Measurements from ENCODE around the gene TMEM143.
"Not testable (repeated sequence)": the region's sequence is repeated elsewhere in the genome, so short reads cannot be mapped to it uniquely, and the experiment has no call there.

TMEM143 gene

DNA sequence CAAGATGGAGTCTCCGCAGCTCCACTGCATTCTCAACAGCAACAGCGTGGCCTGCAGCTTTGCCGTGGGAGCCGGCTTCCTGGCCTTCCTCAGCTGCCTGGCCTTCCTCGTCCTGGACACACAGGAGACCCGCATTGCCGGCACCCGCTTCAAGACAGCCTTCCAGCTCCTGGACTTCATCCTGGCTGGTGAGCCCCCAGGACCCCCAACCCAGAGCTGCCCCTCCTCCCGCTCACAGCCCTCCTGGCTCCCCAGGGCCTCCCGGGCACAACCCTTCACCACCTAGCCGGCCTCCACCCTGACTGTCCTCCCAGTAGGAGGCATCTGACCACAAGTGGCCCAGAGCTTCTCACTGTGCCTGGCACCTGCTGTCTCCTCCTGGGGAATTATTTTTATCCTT, 9.8 kb upstream of the TMEM143 start:
- H3K4me1 Mint-ChIP-seq (ENCODE audit: low read depth), result no peaks in the 10 kb centered on the region
- no peaks in the 10 kb centered on the region for H3K36me3 Mint-ChIP-seq (ENCODE audit: low read depth)
- no peaks in the 10 kb centered on the region for H3K9me3 Mint-ChIP-seq
- H3K4me3 Mint-ChIP-seq, result no peak overlapping the region
- no peaks in the 10 kb centered on the region for H3K27me3 Mint-ChIP-seq (ENCODE audit: low read depth)
- no peak overlapping the region for H3K27ac Mint-ChIP-seq

DNA sequence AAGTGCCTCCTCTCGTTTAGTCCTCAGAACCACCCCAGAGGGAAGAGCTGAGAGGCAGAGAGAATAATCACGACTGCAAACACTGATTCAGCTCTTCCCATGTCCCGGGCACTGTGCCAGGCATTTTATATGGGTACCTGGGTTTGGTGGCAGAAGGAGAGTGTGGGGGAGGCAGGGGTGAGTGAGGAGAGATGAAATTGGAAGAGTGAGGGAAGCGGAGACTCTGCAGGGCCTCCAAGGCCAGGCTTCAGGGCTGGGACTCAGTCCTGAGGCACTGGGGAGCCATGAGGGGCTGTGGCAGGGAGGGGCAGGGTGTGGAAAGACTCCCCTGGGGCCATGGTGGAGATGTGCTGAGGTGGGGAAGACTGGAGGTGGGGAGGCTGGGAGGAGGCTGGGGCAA, 9.2 kb upstream of the TMEM143 start:
- Mint-ChIP-seq H3K36me3 (ENCODE audit: low read depth) (no peaks in the 10 kb centered on the region), H3K4me1 (ENCODE audit: low read depth) (no peaks in the 10 kb centered on the region), H3K27me3 (ENCODE audit: low read depth) (no peaks in the 10 kb centered on the region), H3K4me3 (no peak overlapping the region), H3K9me3 (no peaks in the 10 kb centered on the region), H3K27ac (no peak overlapping the region)

DNA sequence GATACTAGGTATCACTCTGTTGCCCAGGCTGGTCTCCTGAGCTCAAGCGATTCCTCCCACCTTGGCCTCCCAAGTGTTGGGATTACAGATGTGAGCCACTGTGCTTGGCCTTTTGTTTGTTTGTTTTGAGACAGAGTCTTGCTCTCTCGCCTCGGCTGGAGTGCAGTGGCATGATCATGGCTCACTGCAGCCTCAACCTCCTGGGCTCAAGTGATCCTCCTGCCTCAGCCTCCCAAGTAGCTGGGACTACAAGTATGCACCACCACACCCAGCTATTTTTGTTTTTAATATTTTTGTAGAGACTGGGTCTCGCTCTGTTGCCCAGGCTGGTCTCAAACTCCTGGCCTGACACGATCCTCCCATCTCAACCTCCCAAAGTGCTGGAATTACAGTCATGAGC, 8.0 kb upstream of the TMEM143 start:
- H3K9me3 Mint-ChIP-seq; H3K4me1 Mint-ChIP-seq (ENCODE audit: low read depth); H3K4me3 Mint-ChIP-seq; H3K27ac Mint-ChIP-seq; H3K27me3 Mint-ChIP-seq (ENCODE audit: low read depth); H3K36me3 Mint-ChIP-seq (ENCODE audit: low read depth): not testable (repeated sequence)

DNA sequence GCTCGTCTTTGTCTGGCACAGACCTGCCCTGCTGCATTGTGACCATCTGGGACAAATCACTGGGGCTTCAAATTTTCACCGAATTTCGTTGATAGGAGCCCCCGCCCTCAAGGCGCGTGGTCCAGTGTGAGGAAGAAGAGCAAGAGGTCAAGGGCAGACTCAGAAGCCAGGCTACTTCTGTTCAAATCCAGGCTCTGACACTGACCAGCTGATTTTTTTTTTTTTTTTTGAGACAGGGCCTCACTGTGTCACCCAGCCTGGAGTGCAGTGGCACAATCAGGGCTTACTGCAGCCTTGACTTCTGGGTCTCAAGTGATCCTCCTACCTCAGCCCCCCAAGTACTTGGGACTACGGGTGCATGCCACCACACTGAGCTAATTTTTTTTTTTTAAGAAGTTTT, 7.6 kb upstream of the TMEM143 start:
- Mint-ChIP-seq H3K4me3 (no peak overlapping the region), H3K4me1 (ENCODE audit: low read depth) (no peaks in the 10 kb centered on the region), H3K36me3 (ENCODE audit: low read depth) (no peaks in the 10 kb centered on the region), H3K27me3 (ENCODE audit: low read depth) (no peaks in the 10 kb centered on the region), H3K27ac (no peak overlapping the region), H3K9me3 (no peaks in the 10 kb centered on the region)

DNA sequence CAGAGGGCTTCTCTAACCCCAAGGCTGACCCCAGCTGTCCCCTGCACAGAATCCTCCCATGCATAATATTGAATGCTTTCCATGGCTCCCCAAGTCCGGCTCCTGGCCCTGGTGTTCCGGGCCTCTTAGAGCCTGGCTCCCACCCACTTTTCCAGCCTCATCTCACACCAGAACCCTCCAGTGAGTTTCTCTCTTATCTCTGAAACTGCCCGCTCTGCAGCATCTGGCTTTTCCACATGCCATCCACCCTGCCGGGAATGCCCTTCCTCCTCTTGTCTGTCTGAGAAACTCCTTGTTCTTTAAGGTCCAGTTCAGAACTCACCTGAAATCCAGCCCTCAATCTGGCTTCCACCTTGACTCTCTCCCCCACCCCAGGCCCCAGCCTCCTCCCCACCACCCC, 7.2 kb upstream of the TMEM143 start:
- Mint-ChIP-seq H3K27me3 (ENCODE audit: low read depth) (no peaks in the 10 kb centered on the region), H3K4me3 (no peak overlapping the region), H3K4me1 (ENCODE audit: low read depth) (no peaks in the 10 kb centered on the region), H3K36me3 (ENCODE audit: low read depth) (no peaks in the 10 kb centered on the region), H3K9me3 (no peaks in the 10 kb centered on the region), H3K27ac (no peak overlapping the region)

DNA sequence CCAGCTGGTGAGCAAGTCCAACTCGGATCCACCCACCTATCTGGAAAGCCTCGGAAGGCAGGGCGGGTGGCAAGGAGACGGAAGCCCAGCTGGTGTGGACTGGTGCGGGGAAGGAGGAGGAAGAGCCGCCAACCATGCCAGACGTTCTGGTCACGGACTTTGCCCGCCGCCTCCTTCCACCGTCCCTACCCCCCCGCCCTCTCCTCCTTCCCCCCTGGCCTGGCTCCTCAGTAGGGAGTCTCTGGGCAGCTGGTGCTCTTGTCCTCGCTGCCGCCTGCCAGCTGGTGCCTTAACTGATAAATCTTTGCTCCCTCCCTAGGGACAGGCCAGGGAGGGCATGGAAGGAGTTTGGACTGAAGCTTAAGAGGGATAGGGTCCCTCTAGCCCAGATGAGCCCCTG, 5.2 kb upstream of the TMEM143 start:
- Mint-ChIP-seq H3K27me3 (ENCODE audit: low read depth) (peaks cover 2% of the 10 kb centered on the region), H3K4me1 (ENCODE audit: low read depth) (peaks cover 9% of the 10 kb centered on the region), H3K27ac (no peak overlapping the region), H3K9me3 (no peaks in the 10 kb centered on the region), H3K36me3 (ENCODE audit: low read depth) (no peaks in the 10 kb centered on the region), H3K4me3 (no peak overlapping the region)

DNA sequence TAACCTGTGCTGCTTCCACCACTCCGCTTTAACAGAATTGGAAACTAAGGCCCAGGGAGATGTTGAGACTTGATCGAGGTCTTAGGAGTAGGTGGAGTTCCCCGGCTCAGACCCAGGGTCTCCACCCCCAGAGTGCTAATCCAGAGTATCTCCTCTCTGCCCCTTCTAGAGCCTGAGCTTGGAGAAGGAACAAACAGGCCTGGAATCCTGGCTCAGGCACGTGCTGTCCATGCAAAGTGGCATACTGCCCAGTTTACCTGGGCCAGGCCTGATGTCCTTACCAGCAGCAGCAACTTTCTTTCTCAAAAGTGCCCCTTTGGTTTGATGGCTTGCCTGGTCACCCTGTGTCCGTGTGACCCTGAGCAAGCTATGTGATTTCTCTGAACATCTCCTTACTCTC, 4.1 kb upstream of the TMEM143 start:
- Mint-ChIP-seq H3K27me3 (ENCODE audit: low read depth) (peaks cover 4% of the 10 kb centered on the region), H3K27ac (no peak overlapping the region), H3K36me3 (ENCODE audit: low read depth) (no peaks in the 10 kb centered on the region), H3K4me1 (ENCODE audit: low read depth) (peaks cover 17% of the 10 kb centered on the region), H3K9me3 (no peaks in the 10 kb centered on the region), H3K4me3 (no peak overlapping the region)

DNA sequence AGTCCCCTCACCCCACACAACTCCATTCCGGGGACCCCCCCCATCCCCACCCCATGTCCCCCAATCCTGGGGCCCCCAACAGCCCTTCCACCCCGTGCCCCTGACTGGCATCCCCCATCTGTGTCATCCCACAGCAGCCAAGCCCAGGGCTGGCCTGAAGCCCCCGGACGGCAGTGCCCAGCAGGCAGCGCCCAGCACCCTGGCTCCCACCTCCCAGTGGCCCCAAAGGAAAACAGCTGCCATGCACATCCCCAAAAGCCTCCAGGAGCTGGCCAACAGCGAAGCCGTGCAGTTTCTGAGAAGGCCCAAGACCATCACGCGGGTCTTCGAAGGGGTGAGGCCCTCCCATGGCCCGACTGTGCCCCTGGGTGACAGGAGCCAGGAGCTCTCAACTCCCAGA, 1.9 kb upstream of the TMEM143 start:
- H3K4me1 Mint-ChIP-seq (ENCODE audit: low read depth), result peaks cover 20% of the 10 kb centered on the region
- no peak overlapping the region for H3K27ac Mint-ChIP-seq
- no peaks in the 10 kb centered on the region for H3K36me3 Mint-ChIP-seq (ENCODE audit: low read depth)
- no peak overlapping the region for H3K4me3 Mint-ChIP-seq
- peaks cover 4% of the 10 kb centered on the region for H3K27me3 Mint-ChIP-seq (ENCODE audit: low read depth)
- H3K9me3 Mint-ChIP-seq, result no peaks in the 10 kb centered on the region

DNA sequence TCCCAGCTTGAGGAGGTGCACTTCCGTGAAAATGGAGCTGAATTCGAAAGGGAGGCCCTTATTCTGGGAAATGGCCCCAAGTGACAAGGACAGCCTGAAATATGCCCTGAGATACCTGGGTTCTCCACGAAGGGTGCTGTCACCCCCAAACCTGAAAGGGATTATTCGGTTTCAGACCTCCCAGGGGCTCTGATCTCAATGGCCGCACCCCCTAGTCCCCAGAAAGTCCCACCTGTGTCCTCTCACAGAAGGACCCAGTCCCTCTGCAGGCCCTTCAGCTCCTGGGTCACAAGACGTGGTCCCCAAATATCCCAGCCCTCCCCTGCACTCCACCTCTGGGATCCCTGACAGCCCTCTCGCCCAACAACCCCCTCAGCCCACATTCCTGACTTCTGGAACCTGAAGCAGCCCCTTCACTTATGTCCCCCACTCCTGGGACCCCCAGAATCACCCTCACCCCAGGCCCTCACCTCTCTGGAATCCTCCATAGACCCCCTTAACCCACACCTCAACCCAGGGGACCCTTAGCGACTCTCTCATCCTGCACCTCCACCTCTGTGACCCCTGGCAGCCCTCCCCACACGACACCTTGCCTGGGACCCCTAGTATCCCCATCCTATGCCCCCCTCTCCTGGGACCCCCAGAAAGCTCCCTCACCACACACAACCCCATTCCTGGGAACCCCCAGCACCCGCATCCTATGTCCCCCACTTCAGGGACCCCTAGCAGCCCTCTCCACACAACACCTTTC, 1.0 kb upstream of the TMEM143 start:
- Mint-ChIP-seq H3K27ac (peak overlapping the region; percentile 92), H3K4me1 (ENCODE audit: low read depth) (peaks cover 20% of the 10 kb centered on the region), H3K4me3 (peak overlapping the region; percentile 79)

DNA sequence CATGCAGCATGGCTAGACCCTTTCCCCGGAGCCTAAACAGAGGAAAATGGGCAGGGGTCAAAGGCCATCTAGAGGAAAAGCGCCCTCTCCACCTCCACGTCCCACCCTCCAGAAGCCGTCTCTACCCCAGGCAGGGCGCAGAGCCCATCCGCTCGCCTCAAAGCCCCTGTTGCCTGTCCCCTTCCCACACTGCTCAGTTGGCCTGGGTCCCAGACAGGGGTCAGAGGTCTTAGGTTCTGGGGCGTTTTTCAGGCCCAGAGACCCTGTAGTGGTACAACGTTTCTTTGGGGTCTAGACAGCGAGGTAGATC, 285 bp downstream of the TMEM143 start:
- H3K4me1 Mint-ChIP-seq (ENCODE audit: low read depth), result peaks cover 20% of the 10 kb centered on the region
- H3K36me3 Mint-ChIP-seq (ENCODE audit: low read depth), result peaks cover 2% of the 10 kb centered on the region
- H3K4me3 Mint-ChIP-seq, result peak overlapping the region; percentile 79
- peak overlapping the region; percentile 92 for H3K27ac Mint-ChIP-seq
- peaks cover 4% of the 10 kb centered on the region for H3K27me3 Mint-ChIP-seq (ENCODE audit: low read depth)
- H3K9me3 Mint-ChIP-seq, result no peaks in the 10 kb centered on the region

More for the DNA sequence above, 1.0 kb upstream of the TMEM143 start:
- H3K27me3 Mint-ChIP-seq (ENCODE audit: low read depth), result peaks cover 4% of the 10 kb centered on the region
- no peaks in the 10 kb centered on the region for H3K36me3 Mint-ChIP-seq (ENCODE audit: low read depth)
- no peaks in the 10 kb centered on the region for H3K9me3 Mint-ChIP-seq

DNA sequence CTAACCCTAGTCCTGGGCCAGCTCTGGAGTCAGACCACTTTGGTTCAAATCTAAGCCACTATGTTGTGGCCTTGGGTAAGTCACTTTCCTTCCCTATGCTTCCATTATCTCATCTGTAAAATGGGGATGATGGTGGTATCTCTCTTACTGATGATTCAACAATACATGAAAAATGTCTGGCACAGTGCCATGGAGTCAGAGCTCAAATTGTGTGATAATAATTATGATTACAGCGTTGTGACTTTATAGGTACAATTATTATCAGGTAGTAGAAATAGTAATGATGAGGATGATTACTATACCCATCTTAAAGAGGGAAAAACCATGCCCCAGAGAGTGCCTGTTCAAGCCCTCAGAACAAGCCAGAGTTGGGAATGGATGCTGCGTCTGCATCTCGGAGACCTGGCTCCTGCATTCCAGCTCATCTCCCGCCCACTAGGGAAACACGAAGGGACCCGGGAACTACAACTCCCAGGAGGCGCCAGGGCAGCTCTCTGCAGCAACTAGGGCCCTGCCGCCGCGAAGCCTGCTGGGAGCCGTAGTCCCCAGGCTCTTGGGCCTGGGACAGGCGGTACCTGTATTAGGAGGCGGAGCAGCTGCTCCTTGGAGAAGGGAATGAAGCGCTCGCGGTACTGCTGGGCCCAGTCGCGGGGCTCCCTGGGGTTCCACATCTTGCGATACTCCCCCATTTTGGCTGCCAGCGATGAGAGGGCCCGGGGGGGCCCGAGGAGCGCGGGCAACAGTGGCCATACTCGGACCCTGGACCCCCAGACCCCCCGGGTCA, 832 bp downstream of the TMEM143 start:
- Mint-ChIP-seq H3K4me3 (peak overlapping the region; percentile 79), H3K27me3 (ENCODE audit: low read depth) (peaks cover 4% of the 10 kb centered on the region), H3K4me1 (ENCODE audit: low read depth) (peaks cover 20% of the 10 kb centered on the region), H3K9me3 (no peaks in the 10 kb centered on the region), H3K27ac (peak overlapping the region; percentile 92), H3K36me3 (ENCODE audit: low read depth) (peaks cover 2% of the 10 kb centered on the region)

DNA sequence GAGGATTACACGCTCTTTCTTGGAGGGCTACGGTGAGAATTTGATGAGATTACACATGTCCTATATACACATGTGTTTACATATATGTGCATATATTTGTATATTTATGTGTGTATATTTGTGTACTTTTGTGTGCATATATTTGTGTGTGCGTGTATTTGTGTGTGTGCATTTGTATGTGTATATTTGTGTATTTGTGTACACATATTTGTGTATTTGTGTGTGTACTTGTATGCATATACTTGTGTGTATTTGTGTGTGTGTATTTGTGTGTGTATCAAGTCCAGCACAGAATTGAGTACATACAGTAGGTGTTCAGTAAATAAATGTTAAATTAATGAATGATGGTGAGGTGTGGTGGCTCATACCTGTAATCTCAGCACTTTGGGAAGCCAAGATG, 1.8 kb downstream of the TMEM143 start:
- Mint-ChIP-seq H3K27ac (no peak overlapping the region), H3K4me3 (no peak overlapping the region), H3K36me3 (ENCODE audit: low read depth) (peaks cover 2% of the 10 kb centered on the region), H3K9me3 (no peaks in the 10 kb centered on the region), H3K27me3 (ENCODE audit: low read depth) (peaks cover 4% of the 10 kb centered on the region), H3K4me1 (ENCODE audit: low read depth) (peaks cover 20% of the 10 kb centered on the region)

DNA sequence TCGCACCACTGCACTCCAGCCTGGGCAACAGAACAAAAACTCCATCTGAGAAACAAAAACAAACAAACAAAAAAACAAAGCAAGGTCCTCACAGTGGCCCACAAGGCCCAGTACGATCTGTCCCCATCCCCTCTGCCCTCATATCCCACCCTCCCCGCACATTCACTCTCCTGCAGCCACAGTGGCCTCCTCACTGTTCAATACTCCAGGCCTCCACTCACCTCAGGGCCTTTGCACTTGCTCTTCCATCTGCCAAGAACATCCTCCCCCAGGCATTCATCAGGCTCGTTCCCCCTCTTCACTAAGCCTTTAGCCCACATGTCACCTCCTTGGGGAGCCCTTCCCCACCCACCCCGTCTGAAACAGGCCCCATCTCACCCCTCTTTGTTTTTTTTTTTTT, 4.6 kb downstream of the TMEM143 start:
- Mint-ChIP-seq H3K27ac (no peak overlapping the region), H3K36me3 (ENCODE audit: low read depth) (peaks cover 2% of the 10 kb centered on the region), H3K4me1 (ENCODE audit: low read depth) (peaks cover 13% of the 10 kb centered on the region), H3K27me3 (ENCODE audit: low read depth) (peaks cover 4% of the 10 kb centered on the region), H3K9me3 (no peaks in the 10 kb centered on the region), H3K4me3 (no peak overlapping the region)

DNA sequence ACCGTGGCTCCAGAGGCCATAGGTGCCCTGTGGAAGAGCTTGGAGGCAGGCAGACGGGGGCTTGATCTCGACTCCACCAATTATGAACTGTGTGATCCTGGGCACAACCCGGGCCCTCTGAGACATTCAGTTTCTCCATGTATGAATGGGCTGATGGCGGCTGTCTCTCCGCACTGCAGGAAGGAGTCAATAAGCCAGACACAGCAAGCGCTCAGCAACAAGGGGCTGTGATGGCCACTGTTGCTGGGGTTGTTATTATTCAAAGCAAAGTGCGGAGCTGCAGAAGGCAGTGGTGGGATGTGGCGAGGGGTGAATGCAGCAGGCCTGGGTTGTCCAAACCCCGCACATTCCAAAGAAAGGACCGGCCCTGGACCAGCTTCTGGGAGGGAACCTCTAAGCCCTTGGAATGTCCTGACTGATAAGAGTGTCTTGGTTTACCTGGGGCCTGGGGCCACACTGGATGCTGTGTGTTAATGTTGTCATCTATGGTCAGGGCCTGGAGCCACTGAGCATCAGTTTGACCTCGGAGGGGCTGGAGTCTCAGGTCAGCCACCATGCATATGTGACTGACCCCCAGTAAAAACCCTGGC, 8.3 kb downstream of the TMEM143 start:
- no peaks in the 10 kb centered on the region for H3K9me3 Mint-ChIP-seq
- H3K27me3 Mint-ChIP-seq (ENCODE audit: low read depth), result no peaks in the 10 kb centered on the region
- no peak overlapping the region for H3K4me3 Mint-ChIP-seq
- no peak overlapping the region for H3K27ac Mint-ChIP-seq
- H3K4me1 Mint-ChIP-seq (ENCODE audit: low read depth), result no peaks in the 10 kb centered on the region
- H3K36me3 Mint-ChIP-seq (ENCODE audit: low read depth), result peaks cover 2% of the 10 kb centered on the region

DNA sequence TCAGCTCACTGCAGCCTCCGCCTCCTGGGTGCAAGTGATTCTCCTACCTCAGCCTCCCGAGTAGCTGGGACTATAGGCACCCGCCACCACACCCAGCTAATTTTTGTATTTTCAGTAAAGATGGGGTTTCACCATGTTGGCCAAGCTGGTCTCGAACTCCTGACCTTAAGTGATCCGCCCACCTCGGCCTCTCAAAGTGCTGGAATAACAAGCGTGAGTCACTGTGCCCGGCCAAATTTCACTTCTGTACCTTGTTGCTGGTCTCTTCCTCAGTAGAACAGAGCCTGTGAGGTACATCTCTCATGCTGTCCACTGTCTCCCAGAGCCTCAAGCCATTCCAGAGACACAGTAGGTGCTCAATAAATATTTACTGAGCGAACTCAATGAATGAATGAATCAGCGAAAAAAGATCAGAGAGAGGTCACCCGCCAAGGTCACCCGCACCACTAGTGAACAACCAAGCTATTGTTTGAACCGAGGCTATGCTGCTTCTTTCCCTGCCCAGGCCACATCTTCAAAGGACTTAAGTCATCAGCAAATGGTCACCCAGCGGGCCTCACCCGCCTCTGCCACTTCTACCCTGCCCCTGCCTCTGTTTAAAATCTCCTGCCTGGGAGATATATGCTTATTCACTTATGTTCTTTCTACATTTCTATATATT, 9.3 kb downstream of the TMEM143 start:
- Mint-ChIP-seq H3K36me3 (ENCODE audit: low read depth) (no peaks in the 10 kb centered on the region), H3K4me3 (no peak overlapping the region)

More for the DNA sequence above, 9.3 kb downstream of the TMEM143 start:
- no peak overlapping the region for H3K27ac Mint-ChIP-seq
- no peaks in the 10 kb centered on the region for H3K9me3 Mint-ChIP-seq
- no peaks in the 10 kb centered on the region for H3K4me1 Mint-ChIP-seq (ENCODE audit: low read depth)
- H3K27me3 Mint-ChIP-seq (ENCODE audit: low read depth), result no peaks in the 10 kb centered on the region

All from T-helper 1 cell treated with Interleukin-12 subunit alpha and Interleukin-12 subunit beta and Interleukin-4 antibody, amounts not matched to agents 30 μg/mL and 1 μg/mL, for 36 hours (primary cell).